HG02981 (cell line): ENCODE measurements around the gene DCBLD1.
A peak's percentile ranks its signal among the peaks of the same experiment; 100 is the strongest.

Experiments used
- ATAC-seq: cut with Tn5 transposase; IDR thresholded peaks from one replicate; pipeline ENCODE4 v1.9.1; 2021; ENCODE audit warnings: mild to moderate bottlenecking, moderate library complexity; ENCODE audit not compliant: unreplicated experiment

Gene DCBLD1

DNA sequence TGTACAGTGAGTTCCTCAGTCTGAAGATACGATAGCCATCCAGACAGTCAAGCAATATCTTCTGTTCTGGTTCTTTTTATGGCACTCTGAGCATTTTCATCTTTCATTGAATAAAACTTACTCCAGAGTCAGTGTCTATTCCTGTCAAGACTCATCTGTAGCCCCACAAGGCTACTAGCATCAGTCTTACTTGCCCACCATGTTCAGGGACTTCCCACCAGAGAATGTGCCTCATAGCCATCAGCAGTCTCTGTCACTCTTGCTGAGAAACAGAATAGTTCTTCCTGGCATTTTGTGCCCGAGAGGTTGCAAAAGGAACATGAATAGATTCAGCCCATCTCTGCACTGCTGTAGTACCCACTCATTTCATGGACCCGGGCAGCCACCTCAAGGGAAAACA, 12.7 kb upstream of the DCBLD1 start:
- ATAC-seq: no peak

- no peak for ATAC-seq
Measured at GRCh38 chr6:117472667-117473066, 9.8 kb upstream of the DCBLD1 start.

- ATAC-seq: no peak
Measured at GRCh38 chr6:117473401-117473800, 9.1 kb upstream of the DCBLD1 start.

DNA sequence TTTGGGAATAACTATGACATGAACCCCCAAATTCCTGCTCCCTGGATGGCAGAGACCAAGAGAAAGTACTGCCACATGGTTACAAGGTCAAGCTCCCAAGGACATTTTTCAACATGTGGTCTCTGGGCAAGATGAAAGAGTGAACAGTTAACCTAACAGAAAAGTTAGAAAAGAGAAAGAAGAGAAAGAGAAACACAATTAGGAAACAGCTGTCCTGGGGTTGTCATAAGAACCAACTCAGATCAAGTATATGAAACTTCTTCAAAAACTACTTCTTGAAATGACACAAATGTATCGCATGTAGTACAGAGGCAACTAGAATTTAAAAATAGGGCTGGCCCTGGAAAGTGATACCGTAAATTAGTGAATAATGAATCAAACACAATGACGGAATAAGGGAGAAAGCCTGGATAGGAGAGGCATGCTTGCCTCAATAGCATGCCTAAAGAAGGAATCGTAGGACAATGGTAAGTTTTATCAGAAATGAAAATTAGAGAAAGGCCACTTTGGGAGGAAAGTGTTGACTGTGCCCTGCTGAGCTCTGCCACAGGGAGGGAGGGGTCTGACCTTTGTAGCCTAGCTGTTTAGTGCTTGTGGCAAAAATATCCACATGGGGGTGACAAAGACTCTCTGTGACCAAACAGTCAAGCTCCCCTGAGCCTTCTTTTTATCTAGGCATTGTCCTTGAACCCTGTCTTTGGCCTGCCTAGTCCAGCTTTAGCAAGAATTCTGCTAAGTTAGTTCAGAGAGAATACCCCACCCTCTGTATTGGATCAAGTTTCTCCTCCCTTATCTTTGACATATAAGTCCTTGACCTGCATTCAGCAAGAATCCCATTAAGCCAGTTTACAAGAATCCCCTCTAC, 4.3 kb upstream of the DCBLD1 start:
- ATAC-seq: peak; percentile 18

- ATAC-seq: no peak
Measured at GRCh38 chr6:117478853-117479231, 3.6 kb upstream of the DCBLD1 start.

GRCh38 chr6:117480651-117481050, 1.8 kb upstream of the DCBLD1 start:
- ATAC-seq: no peak

GRCh38 chr6:117481278-117481925, 1.1 kb upstream of the DCBLD1 start:
- ATAC-seq: no peak

DNA sequence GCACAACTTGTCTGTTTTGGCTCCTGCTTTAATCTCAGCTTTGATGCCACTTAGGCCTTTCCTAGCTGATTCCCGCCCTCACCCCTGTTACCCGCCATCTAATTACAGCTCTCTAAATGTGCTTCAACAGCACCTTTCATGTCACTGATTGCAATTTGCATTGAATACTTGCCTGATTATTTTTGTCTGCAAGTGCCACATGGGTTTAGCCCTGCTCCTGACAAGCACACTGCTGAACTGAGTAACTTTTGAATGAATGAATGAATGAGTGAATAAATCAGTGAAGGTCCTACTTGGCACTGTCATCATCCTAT, 591 bp upstream of the DCBLD1 start:
- no peak for ATAC-seq

DNA sequence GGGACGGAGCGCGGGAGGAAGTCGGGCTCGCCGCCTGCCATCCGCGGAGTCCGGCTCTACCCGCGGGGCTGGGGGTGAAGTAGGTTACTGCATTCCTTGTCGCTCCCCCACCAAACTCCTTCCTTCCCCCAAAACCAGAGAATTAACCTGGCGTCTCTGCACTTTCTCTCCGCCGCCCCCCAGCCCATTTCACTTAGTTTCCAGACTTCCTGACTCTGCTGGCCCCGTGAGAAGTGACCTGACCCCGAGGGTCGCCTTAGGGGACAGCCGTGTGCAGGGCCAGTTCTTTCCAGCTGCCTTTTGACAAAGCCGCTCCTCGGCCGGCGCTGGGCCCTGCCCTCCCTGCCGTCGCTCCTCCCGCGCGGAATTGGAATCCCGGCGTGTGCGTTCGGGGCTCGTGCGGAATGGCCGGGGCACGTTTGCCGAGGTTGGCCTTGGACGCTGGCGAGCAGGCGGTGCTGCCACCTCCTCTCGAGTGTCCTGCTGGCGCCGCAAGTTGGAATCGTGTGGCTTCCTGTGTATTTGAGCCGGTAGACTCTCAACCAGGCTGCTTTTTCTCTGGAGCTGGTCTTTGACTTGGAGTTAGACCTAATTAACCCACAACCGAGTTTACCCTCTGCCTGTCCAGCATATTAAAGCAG, 650 bp downstream of the DCBLD1 start:
- ATAC-seq: no peak

DNA sequence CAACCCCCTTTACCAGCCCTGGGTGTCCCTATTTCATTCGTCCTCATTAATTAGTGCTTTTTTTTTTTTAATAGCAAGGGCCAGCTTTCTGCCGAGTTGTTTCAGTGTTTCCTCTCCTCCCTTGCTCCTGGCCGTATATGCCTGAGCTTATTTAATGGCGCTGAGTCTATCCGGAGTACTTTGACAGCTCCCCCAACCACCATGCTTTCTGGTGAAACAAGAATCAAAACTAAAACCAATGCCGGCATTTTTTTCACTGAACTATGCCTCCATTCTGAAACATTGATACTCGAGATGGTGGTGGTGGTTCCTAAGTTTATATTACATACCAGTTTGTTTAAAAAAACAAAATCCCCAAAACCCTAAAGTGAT, 1.2 kb downstream of the DCBLD1 start:
- no peak for ATAC-seq

DNA sequence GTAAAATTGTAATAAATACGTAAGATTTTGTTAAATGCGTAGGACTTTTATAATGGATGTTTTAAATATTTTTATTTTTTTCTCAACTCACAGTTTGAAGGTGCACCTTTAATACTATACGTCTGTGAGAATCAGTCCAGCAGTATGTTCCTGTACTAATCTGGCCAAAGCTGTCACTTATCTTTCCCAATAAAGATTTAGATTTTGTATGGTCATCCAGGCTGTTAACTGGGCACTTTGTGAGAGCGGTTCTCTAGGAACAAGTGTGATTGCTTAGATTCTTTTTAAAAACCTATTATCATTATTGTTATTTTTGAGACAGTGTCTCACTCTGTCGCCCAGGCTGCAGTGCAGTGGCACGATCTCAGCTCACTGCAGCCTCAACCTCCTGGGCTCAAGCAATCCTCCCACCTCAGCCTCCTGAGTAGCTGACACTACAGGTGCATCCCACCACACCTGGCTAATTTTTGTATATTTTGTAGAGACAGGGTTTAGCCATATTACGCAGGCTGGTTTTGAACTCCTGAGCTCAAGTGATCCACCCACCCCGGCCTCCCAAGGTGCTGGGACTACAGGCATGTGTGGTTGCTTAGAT, 1.7 kb downstream of the DCBLD1 start:
- ATAC-seq: no peak

DNA sequence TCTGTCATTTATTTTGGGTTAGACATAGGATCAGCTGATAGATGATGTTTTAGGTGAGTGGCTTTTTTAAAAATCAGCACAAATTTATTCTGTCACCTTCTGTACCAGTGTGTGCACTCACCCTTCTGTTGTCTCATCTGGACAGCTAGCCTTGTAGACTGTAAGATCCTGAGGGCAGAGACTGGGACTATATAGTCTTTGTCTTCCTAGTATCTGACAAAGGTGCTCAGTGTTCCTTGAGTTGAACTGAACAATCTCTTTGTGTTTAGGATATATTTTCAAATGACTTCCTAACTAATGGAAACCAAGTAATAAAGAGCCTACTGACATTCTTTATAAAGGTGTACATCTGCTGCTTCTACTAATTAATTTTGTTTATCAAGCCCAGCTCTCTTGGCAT, 3.0 kb downstream of the DCBLD1 start:
- ATAC-seq: no peak

DNA sequence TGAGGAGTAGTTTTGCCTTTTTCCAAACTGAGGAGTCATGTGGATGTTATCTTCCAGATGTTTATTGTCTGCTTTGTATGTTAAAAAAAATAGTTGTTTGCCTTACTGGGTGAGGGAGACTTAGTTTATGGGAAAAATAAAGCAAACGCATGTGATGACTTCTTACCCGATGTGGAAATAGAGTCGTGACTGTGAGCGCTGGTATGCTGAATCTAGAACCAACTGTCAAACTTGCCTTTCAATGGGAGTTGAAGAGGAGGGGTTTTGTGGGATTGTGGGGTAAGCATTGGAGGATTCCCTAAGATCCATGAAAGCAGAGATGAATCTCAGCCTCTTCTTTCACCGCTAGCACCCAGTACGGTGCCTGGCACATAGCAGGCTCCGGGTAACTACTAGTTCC, 5.3 kb downstream of the DCBLD1 start:
- no peak for ATAC-seq

GRCh38 chr6:117489003-117489402, 6.5 kb downstream of the DCBLD1 start:
- ATAC-seq: no peak

DNA sequence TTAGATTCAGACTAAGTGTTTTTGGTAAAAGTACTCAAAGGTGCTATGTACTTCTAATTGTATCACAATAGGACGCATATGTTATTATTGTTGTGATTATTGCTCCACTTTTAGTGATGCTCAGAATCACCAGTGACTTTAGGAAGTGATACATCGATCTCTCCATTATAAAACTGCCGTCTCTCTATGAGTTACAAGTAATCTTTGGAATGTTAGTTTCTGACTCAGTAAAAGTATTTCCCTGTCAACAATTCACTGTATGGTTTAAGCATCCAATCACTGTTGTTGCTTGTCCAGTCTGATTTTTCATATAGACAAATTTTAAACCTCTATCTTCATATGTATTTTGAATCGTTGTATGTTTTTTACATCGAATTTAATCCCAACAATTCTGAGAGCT, 9.4 kb downstream of the DCBLD1 start:
- ATAC-seq: no peak

DNA sequence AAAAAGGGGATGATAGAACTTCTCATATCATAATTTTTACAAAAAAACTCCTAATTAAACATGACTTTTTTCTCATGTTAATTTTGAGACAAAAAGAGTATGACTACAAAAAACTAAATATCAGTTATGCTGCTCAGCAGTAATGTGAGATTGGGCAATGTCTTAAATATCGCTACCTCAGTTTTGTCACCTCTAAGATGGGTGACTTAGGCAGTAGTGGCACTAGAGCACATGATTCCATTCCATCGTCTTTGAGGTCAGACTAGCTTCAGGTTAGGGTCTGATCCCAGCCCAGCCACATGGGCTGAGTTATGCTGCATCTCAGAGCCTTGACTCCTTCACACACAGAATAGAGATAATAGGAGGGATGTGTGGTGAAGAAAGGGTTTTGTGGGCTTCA, 11.0 kb downstream of the DCBLD1 start:
- no peak for ATAC-seq

DNA sequence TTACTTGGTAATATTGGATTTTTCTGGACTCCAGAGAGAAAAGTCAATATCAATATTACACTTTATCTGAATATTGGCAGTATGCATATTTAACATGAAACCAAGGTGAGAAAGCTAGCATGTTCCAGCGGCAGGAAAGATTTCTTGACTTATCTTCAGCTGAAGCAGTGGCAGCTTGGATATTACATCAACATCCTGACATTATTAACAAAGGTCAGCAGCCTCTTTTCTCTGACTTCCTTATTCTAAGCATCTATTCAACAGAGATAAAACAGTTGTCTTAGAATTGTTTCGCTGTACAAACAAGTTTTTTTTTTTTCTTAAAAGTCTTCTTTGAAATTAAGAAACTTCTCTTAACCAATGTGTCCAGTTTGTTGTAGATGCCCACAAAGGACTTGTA, 11.8 kb downstream of the DCBLD1 start:
- ATAC-seq: no peak

DNA sequence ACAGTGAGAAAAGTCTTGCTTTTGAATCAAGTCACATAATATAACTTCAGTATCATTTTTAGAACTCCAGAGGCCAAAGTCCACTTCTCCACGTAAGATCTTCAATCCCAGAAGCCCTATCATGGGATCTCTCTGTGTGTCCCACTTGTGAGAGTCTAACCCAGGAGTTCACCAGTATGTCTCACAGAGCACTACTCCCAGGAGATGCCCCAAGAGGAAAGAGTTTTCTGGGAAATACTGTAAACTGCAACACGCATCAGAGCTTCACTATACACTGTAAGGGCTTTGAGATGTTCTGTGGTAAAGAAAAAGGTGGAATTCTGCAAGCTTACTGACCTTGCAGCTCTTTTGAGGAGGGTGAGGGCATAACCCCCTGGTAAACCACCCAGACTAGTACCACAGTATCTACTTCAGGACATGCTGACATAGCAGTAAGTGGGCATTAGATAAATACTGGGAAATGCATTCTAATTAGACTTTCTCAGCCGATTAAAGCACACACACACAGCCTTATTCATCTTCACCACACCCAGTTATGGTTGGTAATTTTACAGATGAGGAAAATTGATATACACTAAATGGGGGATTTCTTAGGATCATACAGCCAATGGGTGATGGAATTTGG, 12.3 kb downstream of the DCBLD1 start:
- no peak for ATAC-seq

DNA sequence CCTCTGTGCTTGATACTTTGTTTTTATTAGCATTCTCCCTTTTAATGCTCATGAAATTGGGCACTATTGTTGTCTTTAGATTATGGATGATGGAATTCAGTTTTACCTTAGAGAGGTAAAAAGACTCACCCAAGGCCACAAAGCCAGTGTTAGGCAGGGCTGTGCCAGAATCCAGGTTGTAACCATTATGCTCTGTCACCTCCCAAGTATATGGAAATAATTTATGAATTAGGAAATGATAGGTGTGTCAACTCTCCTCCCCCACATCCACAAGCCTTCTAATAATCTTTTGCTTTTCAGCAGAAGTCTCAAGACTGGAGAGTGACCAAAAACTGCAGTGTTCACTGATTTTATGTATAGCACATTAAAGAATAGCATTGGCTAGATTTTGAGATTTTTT, 13.0 kb downstream of the DCBLD1 start:
- ATAC-seq: no peak

GRCh38 chr6:117495869-117496268, 13.4 kb downstream of the DCBLD1 start:
- ATAC-seq: no peak

GRCh38 chr6:117496383-117496990, 14.0 kb downstream of the DCBLD1 start:
- no peak for ATAC-seq
